Sigmoid colon (tissue), 7 donors: Measurements from ENCODE around the gene TRAPPC3L. TPM values are rescaled to one million over a fixed set of nuclear protein-coding genes. Genes with fewer than 3 reads are reported as not detected.

ENCODE experiments used
- DNase-seq: peaks from one replicate; pipeline ENCODE4 v3.0.0-alpha.2; 2019
- H3K27ac ChIP-seq, 4 donors: fragments of 200-600 bp; sonication (generic); one replicate each; pipeline ENCODE4 v1.5.1; 2016 to 2019; ENCODE audit warnings: mild to moderate bottlenecking in 1 of 4
- H3K27me3 ChIP-seq, 3 donors: fragments of 200-600 bp; sonication (generic); one replicate each; pipeline ENCODE4 v1.5.1; 2019; ENCODE audit warnings: mild to moderate bottlenecking in 1 of 3
- H3K36me3 ChIP-seq, 4 donors: fragments of 200-600 bp; sonication (generic); one replicate each; pipeline ENCODE4 v1.5.1; 2016 to 2019
- H3K4me1 ChIP-seq, 4 donors: fragments of 200-600 bp; sonication (generic); one replicate each; pipeline ENCODE4 v1.5.1; 2017 to 2019
- H3K4me3 ChIP-seq, 4 donors: fragments of 200-600 bp; sonication (generic); one replicate each; pipeline ENCODE4 v1.5.1; 2017 to 2019; ENCODE audit warnings: mild to moderate bottlenecking in 2 of 4, moderate library complexity in 1 of 4
- H3K9me3 ChIP-seq, 4 donors: fragments of 200-600 bp in 3 of 4; sonication (generic) in 3 of 4; one replicate each; pipeline versions ENCODE4 v1.5.1 to v1.6.1; 2013 to 2019
- CTCF ChIP-seq, 4 experiments: fragments of 450-650 bp in 3 of 4; fragments of 200-600 bp in 1 of 4; IDR thresholded peaks; one replicate each; pipeline ENCODE4 v1.5.1; 2016 to 2019; ENCODE audit warnings: antibody characterized with exemption in 4 of 4, mild to moderate bottlenecking in 3 of 4, moderate library complexity in 2 of 4
- EP300 ChIP-seq, 4 donors: sonication (generic); formaldehyde crosslinking; IDR thresholded peaks; one replicate each; pipeline ENCODE4 v1.6.1; 2017; ENCODE audit warnings: antibody characterized with exemption in 4 of 4
- POLR2A ChIP-seq, 2 donors: fragments of 450-650 bp; IDR thresholded peaks; one replicate each; pipeline ENCODE4 v1.6.1; 2016; ENCODE audit warnings: antibody characterized with exemption in 2 of 2, mild to moderate bottlenecking in 2 of 2, moderate library complexity in 2 of 2
- POLR2AphosphoS5 ChIP-seq, 4 donors: sonication (generic); formaldehyde crosslinking; IDR thresholded peaks; one replicate each; pipeline ENCODE4 v1.6.1; 2017; ENCODE audit warnings: antibody characterized with exemption in 4 of 4
- WGBS, 2 donors: extraction: QIAGEN DNeasy Blood & Tissue Kit; methylation state at CpG; one replicate each; pipeline ENCODE4 v1.1.7; 2013; 5-methylcytosine and 5-hydroxymethylcytosine counted together
- intact Hi-C: fragments of 100-400 bp; cut with DNase I; formaldehyde crosslinking; loops from one replicate; pipeline ENCODE4 v1.15.1; 2023
- polyA plus RNA-seq, 3 donors: library from polyadenylated mRNA; stranded (reverse); fragments of 200-250 nt; gene quantifications; one replicate each; pipeline ENCODE4 v1.2.3, GENCODE V29; 2013
- total RNA-seq, 4 donors: library from RNA; depleted of rRNA; stranded (reverse); fragments of >200 nt; gene quantifications; one replicate each; pipeline ENCODE4 v1.1.0, GENCODE V29; 2016
- donor health status: healthy with polysubstance abuse.
- donor health status: Bipolar disorder and iron deficiency.
- donor health status: healthy.

Gene TRAPPC3L
- total and polyA plus RNA-seq, 7 donors, result not detected

GRCh38 chr6:116556814-116557415 is 11.4 kb upstream of the TRAPPC3L start:
- no peak for TF ChIP-seq POLR2A (IDR thresholded peaks at IDR 0.05)
- TF ChIP-seq EP300 (IDR thresholded peaks at IDR 0.05), result no peak
- TF ChIP-seq POLR2AphosphoS5 (IDR thresholded peaks at IDR 0.05), result no peak
- no peak for TF ChIP-seq CTCF (IDR thresholded peaks at IDR 0.05)
- intact Hi-C loops, result no loop called here
- Histone ChIP-seq H3K4me3 (no peak overlapping the region), H3K27ac (no peak overlapping the region), H3K36me3 (no peaks in the 10 kb centered on the region), H3K4me1 (peaks cover 0 to 13% (median 5%) of the 10 kb centered on the region in 4 donors), H3K27me3 (no peaks in the 10 kb centered on the region), H3K9me3 (no peaks in the 10 kb centered on the region)
- DNase-seq, result no peak
- WGBS, 2 donors, result 91 to 93% methylated on average over 5 of the region's 5 CpGs

- intact Hi-C loops, result no loop called here
- WGBS, 2 donors, result 88 to 89% methylated on average over 1 of the region's 1 CpG
- no peaks in the 10 kb centered on the region for H3K9me3 ChIP-seq
Measured at GRCh38 chr6:116556065-116556464, 10.6 kb upstream of the TRAPPC3L start.

GRCh38 chr6:116553451-116553850 is 8.0 kb upstream of the TRAPPC3L start, which contains the start of gene CALHM4:
Gene CALHM4 (plus strand): TSS chr6:116553751. CDS start chr6:116553794, 43 bp downstream.
- H3K4me1 ChIP-seq, result peaks cover 0 to 8% (median 2%) of the 10 kb centered on the region in 4 donors
- intact Hi-C loops, result no loop called here

More at GRCh38 chr6:116556065-116556464, 10.6 kb upstream of the TRAPPC3L start:
- H3K4me1 ChIP-seq, result peaks cover 0 to 11% (median 4%) of the 10 kb centered on the region in 4 donors
- TF ChIP-seq CTCF (IDR thresholded peaks at IDR 0.05), result no peak
- no peak for TF ChIP-seq EP300 (IDR thresholded peaks at IDR 0.05)
- TF ChIP-seq POLR2AphosphoS5 (IDR thresholded peaks at IDR 0.05), result no peak
- TF ChIP-seq POLR2A (IDR thresholded peaks at IDR 0.05), result no peak
- H3K4me3 ChIP-seq, result no peak overlapping the region
- H3K36me3 ChIP-seq, result no peaks in the 10 kb centered on the region
- H3K27ac ChIP-seq, result no peak overlapping the region
- no peaks in the 10 kb centered on the region for H3K27me3 ChIP-seq
- no peak for DNase-seq

GRCh38 chr6:116550796-116551195 is 5.3 kb upstream of the TRAPPC3L start:
- WGBS, 2 donors, result 31 to 45% methylated on average over 4 of the region's 4 CpGs
- Histone ChIP-seq H3K9me3 (no peaks in the 10 kb centered on the region), H3K4me3 (no peak overlapping the region), H3K27ac (no peak overlapping the region), H3K36me3 (no peaks in the 10 kb centered on the region), H3K4me1 (no peaks in the 10 kb centered on the region), H3K27me3 (no peaks in the 10 kb centered on the region)
- intact Hi-C loops, result no loop called here
- TF ChIP-seq POLR2A (IDR thresholded peaks at IDR 0.05) (no peak), CTCF (IDR thresholded peaks at IDR 0.05) (no peak), EP300 (IDR thresholded peaks at IDR 0.05) (no peak), POLR2AphosphoS5 (IDR thresholded peaks at IDR 0.05) (no peak)
- no peak for DNase-seq

More at GRCh38 chr6:116553451-116553850, 8.0 kb upstream of the TRAPPC3L start, which contains the start of gene CALHM4:
- Histone ChIP-seq H3K9me3 (no peaks in the 10 kb centered on the region), H3K4me3 (no peak within 1 kb of the TSS), H3K27me3 (no peaks in the 10 kb centered on the region), H3K36me3 (no peaks in the 10 kb centered on the region), H3K27ac (no peak within 1 kb of the TSS)
- DNase-seq, result no peak
- TF ChIP-seq CTCF (IDR thresholded peaks at IDR 0.05) (no peak), POLR2A (IDR thresholded peaks at IDR 0.05) (no peak), EP300 (IDR thresholded peaks at IDR 0.05) (no peak), POLR2AphosphoS5 (IDR thresholded peaks at IDR 0.05) (no peak)

GRCh38 chr6:116547358-116547757 is 1.9 kb upstream of the TRAPPC3L start:
- Histone ChIP-seq H3K27ac (no peak overlapping the region), H3K4me1 (no peaks in the 10 kb centered on the region), H3K9me3 (no peaks in the 10 kb centered on the region), H3K27me3 (no peaks in the 10 kb centered on the region), H3K36me3 (no peaks in the 10 kb centered on the region), H3K4me3 (no peak overlapping the region)
- intact Hi-C loops, result no loop called here
- no peak for DNase-seq
- 91% methylated on average over 6 of the region's 6 CpGs for WGBS, 2 donors
- TF ChIP-seq EP300 (IDR thresholded peaks at IDR 0.05) (no peak), POLR2A (IDR thresholded peaks at IDR 0.05) (no peak), POLR2AphosphoS5 (IDR thresholded peaks at IDR 0.05) (no peak), CTCF (IDR thresholded peaks at IDR 0.05) (no peak)
